SKM-1 treated with dmso at 0.1 percent for 144 hours (cell line): ENCODE data around the gene GMPPB.

Experiments used
- DNase-seq: peaks from one replicate; lab custom pipeline; 2025; ENCODE audit not compliant: unreplicated experiment; lab: John Stamatoyannopoulos, UW

The GMPPB gene

GRCh38 chr3:49673121-49673714 is 50.5 kb downstream of the GMPPB start:
- DNase-seq, result no peak

- no peak for DNase-seq
Measured at GRCh38 chr3:49671291-49672288, 52.2 kb downstream of the GMPPB start.

GRCh38 chr3:49670940-49671290 is 52.8 kb downstream of the GMPPB start:
- no peak for DNase-seq
